Measurements from ENCODE around the gene SLC25A53.

The SLC25A53 gene, protein sequence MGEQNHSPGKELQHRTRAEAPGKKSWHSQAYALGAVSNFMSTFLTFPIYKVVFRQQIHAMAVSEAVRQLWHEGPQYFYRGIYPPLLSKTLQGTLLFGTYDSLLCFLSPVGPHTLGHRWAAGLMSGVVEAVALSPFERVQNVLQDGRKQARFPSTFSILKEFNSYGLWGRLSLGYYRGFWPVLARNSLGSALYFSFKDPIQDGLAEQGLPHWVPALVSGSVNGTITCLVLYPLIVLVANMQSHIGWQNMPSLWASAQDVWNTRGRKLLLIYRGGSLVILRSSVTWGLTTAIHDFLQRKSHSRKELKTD

GRCh38 chrX:104156630-104157529, at the start of gene SLC25A53:
TSS of gene SLC25A53 (minus strand) at chrX:104157009. CDS start at chrX:104105257, 51,752 bp downstream.
- peak; percentile 88 for DNase-seq

DNA sequence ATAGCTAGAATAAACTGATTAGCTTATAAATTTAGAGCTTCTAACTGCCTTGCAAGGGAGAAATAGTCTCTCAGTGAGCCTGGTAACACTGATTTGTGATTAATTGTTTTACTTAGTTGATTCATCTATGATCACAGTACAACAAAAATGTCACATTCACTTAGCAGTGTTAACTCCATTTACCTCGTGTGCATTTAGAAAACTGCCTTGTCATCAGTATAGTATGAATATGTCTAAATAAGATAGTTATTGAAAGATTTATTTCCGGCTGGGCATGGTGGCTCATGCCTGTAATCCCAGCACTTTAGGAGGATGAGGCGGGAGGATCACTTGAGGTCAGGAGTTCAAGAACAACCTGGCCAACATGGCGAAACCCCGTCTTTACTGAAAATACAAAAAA, 48.7 kb upstream of the SLC25A53 start:
- no peak for DNase-seq

GRCh38 chrX:104195489-104196084, 38.8 kb upstream of the SLC25A53 start:
- DNase-seq = peak; percentile 41

DNA sequence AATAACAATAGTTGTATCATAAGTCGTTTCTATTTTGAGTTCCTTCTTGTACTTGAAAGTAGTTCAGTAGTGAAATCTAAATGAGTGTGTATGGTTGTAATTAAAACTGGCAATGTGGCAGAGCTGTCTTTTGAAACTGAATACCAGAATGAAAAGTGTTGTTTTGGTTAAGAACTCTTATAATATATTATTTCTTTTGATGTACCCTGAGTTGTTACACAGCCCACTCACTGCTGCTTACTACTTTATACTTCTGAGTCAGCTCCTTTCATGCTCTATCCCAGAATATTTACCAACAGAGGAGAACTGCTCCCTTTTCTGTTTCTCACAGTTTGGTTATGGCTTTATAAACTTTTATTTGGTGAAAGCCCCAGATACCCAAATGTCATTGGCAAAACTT, 38.2 kb upstream of the SLC25A53 start:
- DNase-seq = no peak

- DNase-seq = no peak
Observed at GRCh38 chrX:104193485-104193884, 36.7 kb upstream of the SLC25A53 start.

- no peak for DNase-seq
Observed at GRCh38 chrX:104189837-104190236, 33.0 kb upstream of the SLC25A53 start.

GRCh38 chrX:104187931-104188330, 31.1 kb upstream of the SLC25A53 start:
- no peak for DNase-seq

- no peak for DNase-seq
Observed at GRCh38 chrX:104183685-104184084, 26.9 kb upstream of the SLC25A53 start.

DNA sequence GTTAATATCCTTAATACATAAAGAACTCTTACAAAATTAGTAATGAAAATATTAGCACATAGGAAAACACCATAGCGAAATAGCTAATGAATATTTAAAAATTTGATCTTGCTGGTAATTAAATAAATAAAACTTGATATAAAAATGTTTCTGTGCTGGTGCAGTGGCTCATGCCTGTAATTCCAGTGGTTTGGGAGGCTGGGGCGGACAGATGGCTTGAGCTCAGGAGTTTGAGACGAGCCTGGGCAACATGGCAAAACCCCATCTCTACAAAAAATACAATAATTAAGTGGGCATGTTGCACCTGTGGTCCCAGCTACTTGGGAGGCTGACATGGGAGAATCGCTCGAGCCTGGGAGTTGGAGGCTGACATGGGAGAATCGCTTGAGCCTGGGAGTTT, 17.0 kb upstream of the SLC25A53 start:
- no peak for DNase-seq

- no peak for DNase-seq
Observed at GRCh38 chrX:104172788-104173187, 16.0 kb upstream of the SLC25A53 start.

- DNase-seq = no peak
Observed at GRCh38 chrX:104172121-104172520, 15.3 kb upstream of the SLC25A53 start.

- no peak for DNase-seq
Observed at GRCh38 chrX:104168127-104168526, 11.3 kb upstream of the SLC25A53 start.

DNA sequence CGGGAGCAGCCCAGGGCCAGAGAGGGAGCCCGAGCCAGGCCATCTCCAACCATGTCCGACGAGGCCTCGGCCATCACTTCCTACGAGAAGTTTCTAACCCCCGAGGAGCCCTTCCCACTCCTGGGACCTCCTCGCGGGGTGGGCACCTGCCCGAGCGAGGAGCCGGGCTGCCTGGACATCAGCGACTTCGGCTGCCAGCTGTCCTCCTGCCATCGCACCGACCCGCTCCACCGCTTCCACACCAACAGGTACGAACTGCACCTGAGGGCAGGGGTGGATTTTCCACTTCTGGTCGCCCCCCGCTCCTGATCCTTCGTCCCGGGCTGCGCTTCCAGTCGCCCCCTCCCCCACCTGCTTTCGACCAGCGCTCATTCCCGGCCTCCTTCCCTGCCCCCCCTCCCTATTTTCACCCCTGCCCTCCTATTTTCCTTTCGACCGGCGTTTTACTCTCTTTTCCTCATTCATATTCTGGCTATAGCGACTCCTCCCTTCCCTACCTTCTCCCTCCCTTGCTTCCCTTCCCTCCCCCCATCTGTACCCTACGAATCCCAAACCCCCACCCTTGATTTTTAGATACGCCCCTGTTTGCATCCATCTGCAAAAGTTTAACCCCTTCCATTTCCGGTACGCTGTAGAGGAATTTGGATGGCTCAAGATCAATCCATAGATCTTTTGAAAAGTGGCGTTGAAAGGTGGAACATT, 10.1 kb upstream of the SLC25A53 start:
- no peak for DNase-seq

- DNase-seq = peak; percentile 87
Observed at GRCh38 chrX:104165894-104166734, 9.3 kb upstream of the SLC25A53 start, which contains the start of gene FAM199X. TSS of gene FAM199X (plus strand) at chrX:104166453. CDS start at chrX:104166786, 333 bp downstream.

DNA sequence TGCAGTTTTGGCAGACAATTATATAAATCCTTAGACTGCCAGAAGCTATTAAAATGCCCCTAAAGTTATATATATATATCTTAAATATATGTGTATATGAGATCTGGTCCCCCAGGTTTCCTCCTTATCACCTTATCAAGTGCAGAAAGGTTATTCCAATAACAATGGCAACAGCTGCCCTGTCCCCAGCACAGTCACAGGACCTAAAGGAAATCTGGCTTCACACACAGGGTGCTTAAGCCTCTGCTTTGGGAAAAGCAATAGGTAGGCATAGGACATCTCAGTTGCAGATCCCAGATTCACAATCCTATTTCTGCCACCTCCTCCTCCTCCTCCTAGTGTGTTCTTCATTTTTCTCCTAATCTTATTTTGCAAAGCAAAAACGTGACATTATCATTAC, 5.8 kb downstream of the SLC25A53 start:
- no peak for DNase-seq

DNA sequence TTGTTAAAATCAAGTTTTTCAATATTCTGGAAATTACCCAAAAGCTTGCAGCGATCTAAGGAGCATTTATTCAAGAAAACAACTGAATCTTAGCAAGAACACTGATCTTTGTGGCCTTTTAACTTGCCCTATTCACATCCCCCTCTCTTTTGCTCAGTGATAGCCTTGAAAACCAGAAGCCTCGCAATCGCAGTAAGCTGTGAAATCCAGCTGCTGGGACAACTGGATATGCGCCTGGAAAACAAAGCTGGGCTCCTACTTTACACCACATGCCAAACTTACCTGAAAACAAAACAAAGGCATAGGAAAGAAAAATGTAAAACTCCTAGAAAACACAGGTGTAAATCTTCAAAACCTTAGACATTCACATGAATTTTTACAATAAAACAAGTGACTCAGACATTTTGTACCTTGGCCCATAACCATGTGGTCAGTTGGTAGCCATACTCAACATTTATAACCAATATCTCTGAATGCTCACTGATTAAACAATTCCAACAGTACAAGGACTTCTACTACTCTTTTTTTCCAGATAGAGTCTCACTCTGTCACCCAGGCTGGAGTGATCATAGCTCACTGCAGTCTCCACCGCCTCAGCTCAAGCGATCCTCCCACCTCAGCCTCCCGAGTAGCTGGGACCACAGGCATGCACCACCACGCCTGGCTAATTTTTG, 15.6 kb downstream of the SLC25A53 start:
- DNase-seq = no peak

GRCh38 chrX:104137496-104137895, 19.3 kb downstream of the SLC25A53 start:
- peak; percentile 38 for DNase-seq

- peak; percentile 70 for DNase-seq
Observed at GRCh38 chrX:104136241-104137019, 20.4 kb downstream of the SLC25A53 start.

DNA sequence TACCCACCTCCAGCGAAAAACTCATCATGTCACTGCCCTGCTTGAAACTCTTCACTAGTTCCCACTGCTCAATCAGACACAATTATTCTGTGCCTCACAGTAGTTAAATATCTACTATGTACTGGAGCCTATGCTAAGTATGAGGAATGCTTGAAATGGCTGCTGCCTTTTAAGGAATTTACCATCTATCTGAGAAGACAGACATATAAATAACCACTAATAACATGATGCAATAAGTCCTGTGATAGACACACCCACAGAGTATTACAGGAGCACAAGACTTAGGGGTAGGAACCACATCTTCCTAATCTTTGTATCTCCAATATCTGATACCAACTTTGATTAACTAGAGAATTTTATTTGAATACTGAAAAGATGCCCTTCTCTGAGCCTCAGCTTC, 21.1 kb downstream of the SLC25A53 start:
- DNase-seq = no peak

GRCh38 chrX:104134583-104135261, 22.1 kb downstream of the SLC25A53 start:
- DNase-seq = no peak
